Measurements from ENCODE around the gene BRME1. TPM values are rescaled to one million over a fixed set of nuclear protein-coding genes. Genes with fewer than 3 reads are reported as not detected.
A peak's percentile ranks its signal among the peaks of the same experiment; 100 is the strongest.

Gene BRME1
- total and polyA plus RNA-seq, 2 of the 13 experiments (the other 11 are each of a cell fraction or from before 2014, with no cell fraction given), result 0.74 to 1.5 TPM

- TF ChIP-seq ZNF788 (CRISPR knock-in tag; IDR thresholded peaks at IDR 0.05; ENCODE audit: borderline replicate concordance) (peak; percentile 24; the same call in 1 of the 2 replicates), UBTF (CRISPR knock-in tag; IDR thresholded peaks at IDR 0.05) (peak; percentile 77), ZNF44 (CRISPR knock-in tag; IDR thresholded peaks at IDR 0.05) (no peak), ERF (CRISPR knock-in tag; IDR thresholded peaks at IDR 0.05) (peak; percentile 65; the same call in 1 of the 2 replicates), RCOR2 (CRISPR knock-in tag; IDR thresholded peaks at IDR 0.05) (no peak), RNF2 (conservative IDR thresholded peaks at IDR 0.05; ENCODE audit: low read depth) (no peak), NFE2L1 (CRISPR knock-in tag; IDR thresholded peaks at IDR 0.05; ENCODE audit: borderline replicate concordance) (no peak), ZFYVE20 (CRISPR knock-in tag; IDR thresholded peaks at IDR 0.05; ENCODE audit: borderline replicate concordance, low read depth) (no peak), ZNF337 (CRISPR knock-in tag; IDR thresholded peaks at IDR 0.05; ENCODE audit: borderline replicate concordance, low read depth) (no peak), POGZ (CRISPR knock-in tag; IDR thresholded peaks at IDR 0.05) (no peak), SP2 (CRISPR knock-in tag; IDR thresholded peaks at IDR 0.05) (no peak), ZSCAN12 (CRISPR knock-in tag; IDR thresholded peaks at IDR 0.05) (no peak), MAFK (conservative IDR thresholded peaks at IDR 0.05 in 1 of 2, IDR thresholded peaks at IDR 0.05 in 1 of 2; ENCODE audit: low read length in 2 of 2) (no peak), RAD51 (IDR thresholded peaks at IDR 0.05; ENCODE audit: borderline replicate concordance) (no peak), TGIF2 (CRISPR knock-in tag; IDR thresholded peaks at IDR 0.05) (no peak), FOXJ3 (CRISPR knock-in tag; IDR thresholded peaks at IDR 0.05; ENCODE audit: borderline replicate concordance) (0 out of 2 replicates have a peak, but pooled peaks have one; percentile 5), NAIF1 (CRISPR knock-in tag; IDR thresholded peaks at IDR 0.05; ENCODE audit: borderline replicate concordance) (no peak), ZNF672 (CRISPR knock-in tag; IDR thresholded peaks at IDR 0.05) (no peak), ATRX (CRISPR knock-in tag; IDR thresholded peaks at IDR 0.05; ENCODE audit: borderline replicate concordance) (no peak)
- TF ChIP-seq, protein P1, sequence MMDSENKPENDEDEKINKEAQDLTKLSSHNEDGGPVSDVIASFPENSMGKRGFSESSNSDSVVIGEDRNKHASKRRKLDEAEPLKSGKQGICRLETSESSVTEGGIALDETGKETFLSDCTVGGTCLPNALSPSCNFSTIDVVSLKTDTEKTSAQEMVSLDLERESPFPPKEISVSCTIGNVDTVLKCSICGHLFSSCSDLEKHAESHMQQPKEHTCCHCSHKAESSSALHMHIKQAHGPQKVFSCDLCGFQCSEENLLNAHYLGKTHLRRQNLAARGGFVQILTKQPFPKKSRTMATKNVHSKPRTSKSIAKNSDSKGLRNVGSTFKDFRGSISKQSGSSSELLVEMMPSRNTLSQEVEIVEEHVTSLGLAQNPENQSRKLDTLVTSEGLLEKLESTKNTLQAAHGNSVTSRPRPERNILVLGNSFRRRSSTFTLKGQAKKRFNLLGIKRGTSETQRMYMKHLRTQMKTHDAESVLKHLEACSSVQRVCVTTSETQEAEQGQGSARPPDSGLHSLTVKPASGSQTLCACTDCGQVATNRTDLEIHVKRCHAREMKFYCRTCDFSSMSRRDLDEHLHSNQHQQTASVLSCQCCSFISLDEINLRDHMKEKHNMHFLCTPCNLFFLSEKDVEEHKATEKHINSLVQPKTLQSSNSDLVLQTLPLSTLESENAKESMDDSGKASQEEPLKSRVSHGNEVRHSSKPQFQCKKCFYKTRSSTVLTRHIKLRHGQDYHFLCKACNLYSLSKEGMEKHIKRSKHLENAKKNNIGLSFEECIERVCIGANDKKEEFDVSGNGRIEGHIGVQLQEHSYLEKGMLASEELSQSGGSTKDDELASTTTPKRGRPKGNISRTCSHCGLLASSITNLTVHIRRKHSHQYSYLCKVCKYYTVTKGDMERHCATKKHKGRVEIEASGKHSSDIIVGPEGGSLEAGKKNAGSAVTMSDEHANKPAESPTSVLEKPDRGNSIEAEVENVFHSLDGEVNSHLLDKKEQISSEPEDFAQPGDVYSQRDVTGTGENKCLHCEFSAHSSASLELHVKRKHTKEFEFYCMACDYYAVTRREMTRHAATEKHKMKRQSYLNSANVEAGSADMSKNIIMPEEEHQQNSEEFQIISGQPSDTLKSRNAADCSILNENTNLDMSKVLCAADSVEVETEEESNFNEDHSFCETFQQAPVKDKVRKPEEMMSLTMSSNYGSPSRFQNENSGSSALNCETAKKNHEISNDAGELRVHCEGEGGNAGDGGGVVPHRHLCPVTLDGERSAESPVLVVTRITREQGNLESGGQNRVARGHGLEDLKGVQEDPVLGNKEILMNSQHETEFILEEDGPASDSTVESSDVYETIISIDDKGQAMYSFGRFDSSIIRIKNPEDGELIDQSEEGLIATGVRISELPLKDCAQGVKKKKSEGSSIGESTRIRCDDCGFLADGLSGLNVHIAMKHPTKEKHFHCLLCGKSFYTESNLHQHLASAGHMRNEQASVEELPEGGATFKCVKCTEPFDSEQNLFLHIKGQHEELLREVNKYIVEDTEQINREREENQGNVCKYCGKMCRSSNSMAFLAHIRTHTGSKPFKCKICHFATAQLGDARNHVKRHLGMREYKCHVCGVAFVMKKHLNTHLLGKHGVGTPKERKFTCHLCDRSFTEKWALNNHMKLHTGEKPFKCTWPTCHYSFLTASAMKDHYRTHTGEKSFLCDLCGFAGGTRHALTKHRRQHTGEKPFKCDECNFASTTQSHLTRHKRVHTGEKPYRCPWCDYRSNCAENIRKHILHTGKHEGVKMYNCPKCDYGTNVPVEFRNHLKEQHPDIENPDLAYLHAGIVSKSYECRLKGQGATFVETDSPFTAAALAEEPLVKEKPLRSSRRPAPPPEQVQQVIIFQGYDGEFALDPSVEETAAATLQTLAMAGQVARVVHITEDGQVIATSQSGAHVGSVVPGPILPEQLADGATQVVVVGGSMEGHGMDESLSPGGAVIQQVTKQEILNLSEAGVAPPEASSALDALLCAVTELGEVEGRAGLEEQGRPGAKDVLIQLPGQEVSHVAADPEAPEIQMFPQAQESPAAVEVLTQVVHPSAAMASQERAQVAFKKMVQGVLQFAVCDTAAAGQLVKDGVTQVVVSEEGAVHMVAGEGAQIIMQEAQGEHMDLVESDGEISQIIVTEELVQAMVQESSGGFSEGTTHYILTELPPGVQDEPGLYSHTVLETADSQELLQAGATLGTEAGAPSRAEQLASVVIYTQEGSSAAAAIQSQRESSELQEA (CRISPR knock-in tag; IDR thresholded peaks at IDR 0.05; ENCODE audit: not compliant biosample characterization), result no peak
Measured at GRCh38 chr19:13847407-13848339, 58.2 kb downstream of the BRME1 start (continued).
